ENCODE data around the gene PIP4K2A. TPM values are rescaled to one million over a fixed set of nuclear protein-coding genes. Genes with fewer than 3 reads are reported as not detected.
"Not testable (repeated sequence)": the region's sequence is repeated elsewhere in the genome, so short reads cannot be mapped to it uniquely, and the experiment has no call there.

PIP4K2A gene
- total RNA-seq (2014; rRNA removed; shearing (Covaris generic); ENCODE audit: low replicate concordance) = 39.8 and 53.6 TPM in 2 replicates

DNA sequence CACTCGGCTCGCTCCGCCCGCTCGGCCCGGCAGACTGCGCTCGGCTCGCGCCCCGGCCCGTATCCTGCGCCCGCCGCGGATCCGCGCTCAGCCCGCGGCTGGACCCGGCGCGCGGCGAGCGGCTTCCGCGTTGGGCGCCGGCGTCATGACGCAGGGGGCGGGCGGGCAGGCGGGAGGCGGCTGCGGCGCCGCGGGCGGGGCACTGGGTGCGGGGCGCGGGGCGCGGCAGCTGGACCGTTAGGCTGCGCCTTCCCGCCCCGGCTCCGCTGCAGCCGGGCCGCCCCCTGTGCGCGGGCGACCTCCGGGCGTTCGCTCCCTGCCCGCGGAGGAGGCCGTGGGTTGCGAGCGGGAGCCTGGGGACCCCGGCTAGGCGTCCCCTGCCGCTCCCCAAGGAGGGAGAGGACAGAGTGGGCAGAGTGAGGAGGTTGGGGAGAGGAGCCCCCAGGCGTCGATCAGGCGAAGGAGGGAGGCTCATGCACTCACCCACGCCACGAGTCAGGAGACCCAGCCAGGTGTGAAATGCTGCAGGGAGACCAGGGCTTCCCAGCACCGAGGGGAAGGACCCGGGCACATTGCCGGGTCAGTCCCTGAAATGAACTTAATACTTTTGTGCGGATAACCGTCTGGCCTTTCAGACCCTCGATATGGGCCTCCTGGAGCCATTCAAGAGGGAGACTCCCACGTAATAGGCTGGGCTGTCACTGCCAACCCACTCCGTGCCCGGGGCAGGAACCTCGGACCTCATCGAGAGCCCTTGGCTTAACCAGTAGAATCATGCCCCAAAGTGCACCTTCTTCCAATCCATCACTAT, at the start of gene PIP4K2A:
TSS of gene PIP4K2A (minus strand) at position 100 of the 811 bp plus-strand sequence. CDS start 252 bp downstream, outside the sequence.
- in situ Hi-C loops (cut with HindIII; ENCODE audit: low pct_unique_long_range_greater_than_20kb, low sequenced_read_pairs) = no loop called here
- DNase-seq (ENCODE audit: low read depth) = peak; percentile 49

DNA sequence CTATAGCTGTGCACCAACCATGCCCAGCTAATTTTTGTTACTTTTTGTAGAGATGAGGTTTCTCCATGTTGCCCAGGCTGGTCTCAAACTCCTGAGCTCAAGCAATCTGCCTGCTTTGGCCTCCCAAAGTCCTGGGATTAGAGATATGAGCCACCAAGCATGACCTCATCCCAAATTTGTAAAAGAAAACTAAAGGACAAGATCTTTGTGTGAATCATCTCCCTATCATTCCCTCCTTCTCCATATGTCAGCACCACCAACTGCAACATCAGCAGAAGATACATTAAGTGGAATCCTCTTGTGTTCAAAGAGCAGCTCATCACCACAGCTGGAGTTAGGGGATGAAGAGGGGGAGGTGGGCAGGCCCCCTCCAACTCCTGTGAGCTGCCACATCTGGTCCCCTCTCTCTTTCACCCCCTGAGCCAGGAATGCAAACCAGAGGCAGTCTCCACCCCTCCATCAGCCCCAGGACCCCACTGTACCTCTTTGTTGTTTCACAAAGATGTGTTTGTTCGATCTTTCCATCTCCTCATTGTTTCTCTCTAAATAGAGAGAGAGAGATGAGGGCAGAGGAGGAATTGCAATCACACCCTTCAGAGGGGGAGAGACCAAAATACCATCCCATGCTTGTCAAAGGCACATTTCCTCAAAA, 47.3 kb upstream of the PIP4K2A start:
- DNase-seq (ENCODE audit: low read depth) = no peak
- in situ Hi-C loops (cut with HindIII; ENCODE audit: low pct_unique_long_range_greater_than_20kb, low sequenced_read_pairs) = no loop called here

GRCh38 chr10:22760025-22760424, 45.6 kb upstream of the PIP4K2A start:
- peak; percentile 71 for DNase-seq (ENCODE audit: low read depth)

GRCh38 chr10:22758867-22759266, 44.5 kb upstream of the PIP4K2A start:
- DNase-seq (ENCODE audit: low read depth) = no peak
- in situ Hi-C loops (cut with HindIII; ENCODE audit: low pct_unique_long_range_greater_than_20kb, low sequenced_read_pairs) = no loop called here

More at GRCh38 chr10:22760025-22760424, 45.6 kb upstream of the PIP4K2A start:
- in situ Hi-C loops (cut with HindIII; ENCODE audit: low pct_unique_long_range_greater_than_20kb, low sequenced_read_pairs) = no loop called here

GRCh38 chr10:22754296-22754695, 39.9 kb upstream of the PIP4K2A start:
- in situ Hi-C loops (cut with HindIII; ENCODE audit: low pct_unique_long_range_greater_than_20kb, low sequenced_read_pairs) = no loop called here
- DNase-seq (ENCODE audit: low read depth) = no peak

GRCh38 chr10:22753786-22754185, 39.4 kb upstream of the PIP4K2A start:
- in situ Hi-C loops (cut with HindIII; ENCODE audit: low pct_unique_long_range_greater_than_20kb, low sequenced_read_pairs) = no loop called here
- no peak for DNase-seq (ENCODE audit: low read depth)

GRCh38 chr10:22752272-22752889, 38.0 kb upstream of the PIP4K2A start:
- no peak for DNase-seq (ENCODE audit: low read depth)
- in situ Hi-C loops (cut with HindIII; ENCODE audit: low pct_unique_long_range_greater_than_20kb, low sequenced_read_pairs) = no loop called here

DNA sequence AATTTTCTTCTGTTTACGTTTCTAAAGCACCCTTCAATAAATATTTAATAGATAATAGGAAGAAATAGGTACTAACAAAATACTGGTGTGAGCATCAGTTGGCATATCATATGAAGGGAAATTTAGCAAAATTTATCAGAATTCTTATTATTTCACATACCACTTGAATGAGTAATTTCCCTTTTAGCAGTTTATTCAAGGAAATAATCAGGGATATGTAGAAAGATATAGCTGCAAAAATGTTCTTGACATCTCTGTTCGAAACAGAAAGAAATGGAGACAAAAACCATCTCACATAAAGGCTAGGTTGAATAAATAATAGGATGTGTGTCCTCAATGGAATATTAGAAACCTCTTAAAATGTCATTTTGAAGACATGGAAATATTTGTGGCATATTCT, 35.8 kb upstream of the PIP4K2A start:
- in situ Hi-C loops (cut with HindIII; ENCODE audit: low pct_unique_long_range_greater_than_20kb, low sequenced_read_pairs) = no loop called here
- no peak for DNase-seq (ENCODE audit: low read depth)

DNA sequence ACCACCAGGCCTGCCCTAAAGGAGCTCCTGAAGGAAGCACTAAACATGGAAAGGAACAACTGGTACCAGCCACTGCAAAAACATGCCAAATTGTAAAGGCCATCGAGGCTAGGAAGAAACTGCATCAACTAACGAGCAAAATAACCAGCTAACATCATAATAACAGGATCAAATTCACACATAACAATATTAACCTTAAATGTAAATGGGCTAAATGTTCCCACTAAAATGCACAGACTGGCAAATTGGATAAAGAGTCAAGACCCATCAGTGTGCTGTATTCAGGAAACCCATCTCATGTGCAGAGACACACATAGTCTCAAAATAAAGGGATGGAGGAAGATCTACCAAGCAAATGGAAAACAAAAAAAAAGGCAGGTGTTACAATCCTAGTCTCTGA, 30.5 kb upstream of the PIP4K2A start:
- DNase-seq (ENCODE audit: low read depth); in situ Hi-C loops (cut with HindIII; ENCODE audit: low pct_unique_long_range_greater_than_20kb, low sequenced_read_pairs): not testable (repeated sequence)

GRCh38 chr10:22742678-22743077, 28.3 kb upstream of the PIP4K2A start:
- in situ Hi-C loops (cut with HindIII; ENCODE audit: low pct_unique_long_range_greater_than_20kb, low sequenced_read_pairs) = no loop called here
- no peak for DNase-seq (ENCODE audit: low read depth)

- DNase-seq (ENCODE audit: low read depth); in situ Hi-C loops (cut with HindIII; ENCODE audit: low pct_unique_long_range_greater_than_20kb, low sequenced_read_pairs): not testable (repeated sequence)
These were observed 27.3 kb upstream of the PIP4K2A start for GRCh38 chr10:22741631-22742030.

GRCh38 chr10:22740180-22740579, 25.8 kb upstream of the PIP4K2A start:
- in situ Hi-C loops (cut with HindIII; ENCODE audit: low pct_unique_long_range_greater_than_20kb, low sequenced_read_pairs) = no loop called here
- no peak for DNase-seq (ENCODE audit: low read depth)

GRCh38 chr10:22737587-22737986, 23.2 kb upstream of the PIP4K2A start:
- in situ Hi-C loops (cut with HindIII; ENCODE audit: low pct_unique_long_range_greater_than_20kb, low sequenced_read_pairs) = no loop called here
- peak; percentile 56 for DNase-seq (ENCODE audit: low read depth)

DNA sequence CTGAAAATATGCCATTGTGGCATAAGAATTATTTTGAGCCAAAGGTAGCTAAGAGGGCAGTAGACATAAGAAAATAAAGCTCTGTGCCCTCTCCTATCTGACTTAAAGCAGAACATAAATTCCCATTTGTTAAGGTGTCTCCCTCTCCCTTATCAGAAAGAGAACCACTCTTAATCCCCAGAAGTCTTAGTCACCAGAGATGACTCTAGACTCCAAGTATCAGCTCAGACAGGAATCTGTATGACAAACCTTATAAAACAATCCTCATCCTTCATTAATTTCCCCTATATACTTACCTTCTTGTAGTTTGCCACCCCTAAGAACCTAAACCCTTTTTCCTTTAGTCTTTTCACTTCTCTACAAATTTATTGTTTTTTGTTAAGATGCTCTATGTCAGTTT, 21.8 kb upstream of the PIP4K2A start:
- no peak for DNase-seq (ENCODE audit: low read depth)
- in situ Hi-C loops (cut with HindIII; ENCODE audit: low pct_unique_long_range_greater_than_20kb, low sequenced_read_pairs) = no loop called here

GRCh38 chr10:22733992-22734391, 19.6 kb upstream of the PIP4K2A start:
- in situ Hi-C loops (cut with HindIII; ENCODE audit: low pct_unique_long_range_greater_than_20kb, low sequenced_read_pairs) = no loop called here
- DNase-seq (ENCODE audit: low read depth) = no peak

- in situ Hi-C loops (cut with HindIII; ENCODE audit: low pct_unique_long_range_greater_than_20kb, low sequenced_read_pairs) = no loop called here
- no peak for DNase-seq (ENCODE audit: low read depth)
These were observed 13.3 kb upstream of the PIP4K2A start for GRCh38 chr10:22727663-22728062.

GRCh38 chr10:22727112-22727511, 12.7 kb upstream of the PIP4K2A start:
- in situ Hi-C loops (cut with HindIII; ENCODE audit: low pct_unique_long_range_greater_than_20kb, low sequenced_read_pairs) = no loop called here
- DNase-seq (ENCODE audit: low read depth) = no peak

- no peak for DNase-seq (ENCODE audit: low read depth)
- in situ Hi-C loops (cut with HindIII; ENCODE audit: low pct_unique_long_range_greater_than_20kb, low sequenced_read_pairs) = no loop called here
These were observed 10.4 kb upstream of the PIP4K2A start for GRCh38 chr10:22724773-22725172.

GRCh38 chr10:22723783-22724182, 9.4 kb upstream of the PIP4K2A start:
- in situ Hi-C loops (cut with HindIII; ENCODE audit: low pct_unique_long_range_greater_than_20kb, low sequenced_read_pairs) = no loop called here
- no peak for DNase-seq (ENCODE audit: low read depth)

All from Caki2 (cell line).